ENCODE measurements around the gene SPTLC3. TPM values are rescaled to one million over a fixed set of nuclear protein-coding genes. Genes with fewer than 3 reads are reported as not detected.

Gene SPTLC3
- total RNA-seq, 4 donors from 2014 or later = 5.5 to 9.7 (median 8.4) TPM

DNA sequence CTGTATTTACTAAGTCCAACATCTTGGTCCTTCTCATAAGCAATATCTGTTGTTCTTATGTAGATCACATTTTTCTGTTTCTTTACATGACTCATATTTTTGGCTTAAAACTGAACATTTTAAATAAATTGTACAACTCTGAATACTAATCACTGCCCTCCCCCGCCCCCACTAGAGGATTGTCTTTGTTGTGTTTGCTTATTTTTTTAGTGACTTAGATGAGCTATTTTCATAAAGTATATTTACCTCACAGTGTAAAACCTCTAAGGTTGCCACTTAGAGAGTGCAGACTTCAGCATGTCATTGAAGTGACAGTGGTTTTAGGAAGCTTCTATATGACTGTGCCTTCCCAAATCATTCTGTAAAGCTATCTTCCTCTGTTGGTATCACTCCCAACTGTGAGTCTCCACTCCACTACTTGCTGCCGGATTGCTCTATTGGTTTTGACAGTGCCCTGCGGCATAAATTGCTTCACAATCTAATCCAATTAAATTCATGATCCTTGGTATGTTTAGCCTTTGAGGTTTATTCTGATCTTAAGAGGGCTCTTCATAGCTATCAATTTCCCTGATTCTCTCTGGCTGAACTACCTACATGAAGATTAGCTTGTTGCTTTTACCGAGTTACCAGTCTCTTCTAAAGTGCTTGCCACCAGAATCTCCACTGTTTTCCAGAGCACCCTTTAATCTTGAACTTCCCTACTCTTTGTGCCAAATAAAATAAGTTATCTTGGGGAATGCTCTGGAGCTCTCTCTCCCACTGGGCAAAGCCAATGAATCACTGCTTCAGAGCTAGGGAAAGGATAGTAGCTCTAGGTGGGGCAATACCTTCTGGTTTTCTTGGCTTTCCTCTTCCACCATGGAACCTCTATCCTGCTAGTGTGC is 33.0 kb downstream of the SPTLC3 start:
- TF ChIP-seq CTCF (IDR thresholded peaks at IDR 0.05) = no peak
- DNase-seq (ENCODE audit: low spot score) (no peak), ATAC-seq (ENCODE audit: low FRiP score) (peak; percentile 73)

GRCh38 chr20:13042458-13042794 is 33.7 kb downstream of the SPTLC3 start:
- DNase-seq (ENCODE audit: low spot score) (no peak), ATAC-seq (ENCODE audit: low FRiP score) (no peak)
- TF ChIP-seq CTCF (IDR thresholded peaks at IDR 0.05) = no peak

DNA sequence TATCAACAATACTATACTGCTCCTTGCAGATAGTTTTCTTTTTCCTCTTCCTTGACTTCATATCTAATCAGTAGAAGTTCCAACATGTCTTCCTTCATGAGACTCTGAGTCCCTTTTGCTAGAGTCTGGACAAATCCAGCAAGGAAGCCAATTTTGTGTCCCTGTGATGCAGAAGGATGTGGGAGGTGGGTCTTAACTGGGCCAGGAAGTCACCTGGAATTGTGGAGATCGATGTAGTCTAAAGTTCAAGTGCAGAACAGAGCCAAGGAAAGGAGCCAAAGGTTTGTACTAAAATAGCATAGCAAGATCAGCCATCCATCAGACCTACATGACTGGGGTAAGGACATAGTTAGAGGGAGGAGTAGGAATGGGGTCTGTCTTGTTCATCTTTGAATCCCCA is 37.6 kb downstream of the SPTLC3 start:
- no peak for ATAC-seq (ENCODE audit: low FRiP score)
- no peak for TF ChIP-seq CTCF (IDR thresholded peaks at IDR 0.05)
- DNase-seq (ENCODE audit: low spot score) = no peak

- ATAC-seq (ENCODE audit: low FRiP score) (no peak), DNase-seq (ENCODE audit: low spot score) (no peak)
- no peak for TF ChIP-seq CTCF (IDR thresholded peaks at IDR 0.05)
Measured at GRCh38 chr20:13054011-13054410, 45.2 kb downstream of the SPTLC3 start.

- TF ChIP-seq CTCF (IDR thresholded peaks at IDR 0.05) = no peak
- ATAC-seq (ENCODE audit: low FRiP score) = no peak
- no peak for DNase-seq (ENCODE audit: low spot score)
Measured at GRCh38 chr20:13058666-13059389, 50.1 kb downstream of the SPTLC3 start.

DNA sequence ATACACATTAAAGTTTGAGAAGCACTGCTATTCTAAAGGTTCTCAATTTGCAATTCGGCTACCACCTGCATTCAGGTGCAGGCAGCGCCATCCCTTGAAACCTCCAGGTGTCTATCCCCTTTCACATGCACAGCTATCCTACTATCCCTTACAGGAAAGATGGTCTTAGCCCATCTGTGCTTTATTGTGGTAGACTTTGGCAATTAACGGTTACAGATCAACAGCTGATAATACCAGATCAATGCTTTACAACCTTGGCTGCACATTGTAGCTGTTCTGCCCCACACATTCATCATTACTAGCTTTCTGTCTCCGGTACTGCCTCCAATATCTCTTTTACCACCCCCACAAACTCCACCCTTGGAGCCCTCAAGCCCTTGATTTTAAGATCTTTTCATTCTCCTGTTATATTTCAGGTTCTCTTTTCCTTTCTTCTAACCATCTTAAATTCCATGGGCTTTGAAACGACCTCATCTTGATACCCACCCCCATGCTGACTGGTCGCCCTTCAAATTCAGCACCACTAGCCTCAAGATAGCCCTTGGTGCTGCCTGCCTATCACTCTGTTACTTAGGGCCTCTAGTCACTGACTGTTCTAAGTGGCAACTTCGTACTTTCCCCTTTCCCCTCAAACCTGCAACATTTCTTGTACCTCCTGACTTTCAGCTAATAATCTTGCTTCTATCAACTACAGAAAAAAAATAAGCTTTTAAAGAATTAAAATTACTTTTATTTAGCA is 50.8 kb downstream of the SPTLC3 start:
- DNase-seq (ENCODE audit: low spot score) = no peak
- no peak for ATAC-seq (ENCODE audit: low FRiP score)
- TF ChIP-seq CTCF (IDR thresholded peaks at IDR 0.05) = no peak

Data from omental fat pad (tissue), 4 donors.